HG02943 (cell line): ENCODE measurements around the gene ALMS1.
"Not testable (repeated sequence)": the region's sequence is repeated elsewhere in the genome, so short reads cannot be mapped to it uniquely, and the experiment has no call there.

Experiments used
- ATAC-seq: cut with Tn5 transposase; IDR thresholded peaks from one replicate; pipeline ENCODE4 v1.9.1; 2021; ENCODE audit warnings: mild to moderate bottlenecking, low read depth, moderate library complexity; ENCODE audit not compliant: unreplicated experiment

The ALMS1 gene

DNA sequence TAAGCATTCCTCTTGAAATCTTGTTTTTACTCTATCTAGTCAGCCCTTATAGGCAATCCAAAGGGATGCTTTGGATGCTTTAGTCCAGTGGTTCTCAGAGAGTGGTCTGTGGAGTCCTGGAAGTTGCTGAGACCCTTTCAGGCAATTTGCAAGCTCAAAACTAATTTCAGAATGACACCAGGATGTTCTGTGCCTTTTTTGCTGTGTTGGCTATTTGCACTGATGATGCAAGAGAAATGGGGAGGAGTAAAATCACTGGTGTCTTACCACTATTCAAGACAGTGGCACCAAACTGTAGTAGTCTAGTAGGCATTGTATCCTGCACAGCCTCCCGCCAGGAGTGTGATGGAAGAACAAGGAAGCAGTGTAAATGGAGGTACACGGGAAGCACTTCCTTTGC, 219.0 kb downstream of the ALMS1 start:
- ATAC-seq = not testable (repeated sequence)

DNA sequence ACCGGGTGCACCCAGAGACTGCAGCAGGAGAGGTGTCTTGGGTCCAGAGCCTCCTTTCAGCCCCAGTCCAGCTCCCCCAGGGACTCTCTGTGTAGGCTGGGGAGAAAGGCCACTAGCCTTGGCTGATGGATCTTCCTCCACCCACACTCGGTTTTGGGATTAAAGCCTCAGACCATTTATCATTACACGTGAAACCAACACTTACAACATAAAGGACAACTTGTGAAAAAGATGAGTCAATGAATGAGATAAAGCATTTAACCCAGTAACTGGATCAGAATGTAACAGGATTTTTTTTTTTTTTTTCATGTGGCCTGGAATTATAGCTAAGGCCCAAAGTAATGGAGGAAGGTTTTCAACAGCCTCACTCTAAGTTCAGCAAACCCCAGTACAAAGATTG, 224.5 kb downstream of the ALMS1 start:
- ATAC-seq = no peak

DNA sequence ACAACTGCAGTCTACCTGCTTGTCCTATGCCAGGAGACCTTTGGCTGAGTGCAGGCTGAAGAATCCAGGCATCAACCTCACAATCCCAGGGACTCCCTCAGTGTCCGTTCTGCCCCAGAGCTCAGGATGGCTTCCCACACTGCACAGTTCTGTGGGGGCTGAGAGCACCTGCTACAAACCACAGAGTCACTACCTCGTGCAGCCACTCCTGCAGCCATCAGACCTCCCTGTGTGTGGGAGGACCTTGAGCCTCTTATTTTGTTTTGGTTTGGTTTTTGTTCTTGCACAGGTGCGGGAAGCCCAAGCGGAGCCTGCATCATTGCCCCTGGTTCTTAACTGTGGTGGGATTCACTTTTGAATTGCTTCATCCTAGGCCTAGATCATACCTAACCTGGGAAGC, 225.6 kb downstream of the ALMS1 start:
- no peak for ATAC-seq

DNA sequence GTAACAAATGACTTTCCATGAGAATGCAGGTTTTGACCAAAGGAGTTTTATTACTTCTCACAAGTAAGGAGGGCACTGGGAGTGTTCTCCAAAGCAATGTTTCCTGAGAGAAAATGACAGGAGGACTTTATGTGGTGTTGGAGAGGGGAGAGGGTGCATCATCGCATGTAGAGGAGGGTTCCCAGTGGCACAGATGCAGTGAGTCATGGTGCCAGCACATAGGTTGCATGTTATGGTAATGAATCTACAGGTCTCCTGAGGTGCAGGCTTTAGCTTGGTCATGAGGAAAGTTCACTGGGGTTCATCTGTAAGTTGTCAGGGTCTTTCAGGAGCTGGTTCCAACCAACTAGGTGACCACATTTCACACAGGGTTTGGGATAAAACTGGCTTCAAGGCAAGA, 226.2 kb downstream of the ALMS1 start:
- no peak for ATAC-seq

DNA sequence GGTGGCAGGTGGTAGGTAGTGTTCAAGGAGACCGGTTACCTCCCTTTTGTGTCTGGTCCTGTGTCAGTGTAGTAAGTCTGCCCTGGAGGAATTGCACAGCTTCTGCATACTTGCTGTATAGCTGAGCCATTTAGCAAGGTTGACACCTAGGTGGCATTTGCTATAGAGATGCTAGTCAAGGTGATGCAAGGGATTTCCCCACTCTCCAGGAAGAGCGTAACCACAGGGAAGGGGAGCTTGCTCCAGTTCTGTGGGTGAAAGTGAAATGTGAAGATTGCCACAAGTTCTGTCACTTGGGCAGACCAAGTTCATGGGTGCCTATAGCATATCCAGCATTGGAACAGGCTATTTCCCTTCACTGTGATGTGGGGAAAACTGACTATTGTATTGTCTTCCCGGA, 228.5 kb downstream of the ALMS1 start:
- no peak for ATAC-seq

DNA sequence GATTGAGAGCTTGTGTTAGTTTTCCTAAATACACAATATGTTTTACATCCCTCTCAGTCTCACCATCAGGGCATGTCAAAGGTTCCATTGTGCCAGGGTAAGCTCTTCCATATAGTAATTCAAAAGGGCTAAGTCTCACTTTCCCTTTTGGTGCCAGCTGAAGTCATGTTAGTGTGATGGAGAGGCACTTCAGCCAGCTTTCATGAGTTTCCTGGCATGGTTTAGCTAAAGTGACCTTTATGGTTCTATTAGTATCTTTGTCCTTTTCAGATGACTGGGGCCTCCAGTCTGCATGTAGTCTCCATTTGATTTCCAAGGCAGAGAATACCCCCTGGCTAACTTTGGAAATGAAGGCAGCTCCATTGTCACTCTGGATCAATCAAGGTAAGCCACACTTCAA, 229.4 kb downstream of the ALMS1 start:
- ATAC-seq = no peak

DNA sequence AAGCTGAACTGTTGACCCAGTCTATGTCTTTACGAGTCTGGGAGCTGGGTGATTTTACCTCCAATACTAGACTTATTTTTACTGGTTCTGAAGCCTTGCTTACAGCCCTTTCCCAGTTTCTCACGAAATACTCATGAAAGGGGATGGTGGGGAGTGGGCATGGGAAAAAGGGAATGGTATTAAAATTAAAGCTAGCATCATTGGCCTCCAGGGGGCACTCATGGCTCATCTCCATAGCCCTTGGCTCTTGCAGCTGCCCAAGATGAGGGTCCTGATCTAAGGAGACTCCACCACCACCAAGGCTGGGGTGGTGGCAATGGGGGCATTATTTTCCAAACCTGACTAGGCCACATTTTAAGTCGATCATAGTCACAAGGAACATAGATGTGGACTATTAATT, 234.3 kb downstream of the ALMS1 start:
- ATAC-seq = not testable (repeated sequence)

DNA sequence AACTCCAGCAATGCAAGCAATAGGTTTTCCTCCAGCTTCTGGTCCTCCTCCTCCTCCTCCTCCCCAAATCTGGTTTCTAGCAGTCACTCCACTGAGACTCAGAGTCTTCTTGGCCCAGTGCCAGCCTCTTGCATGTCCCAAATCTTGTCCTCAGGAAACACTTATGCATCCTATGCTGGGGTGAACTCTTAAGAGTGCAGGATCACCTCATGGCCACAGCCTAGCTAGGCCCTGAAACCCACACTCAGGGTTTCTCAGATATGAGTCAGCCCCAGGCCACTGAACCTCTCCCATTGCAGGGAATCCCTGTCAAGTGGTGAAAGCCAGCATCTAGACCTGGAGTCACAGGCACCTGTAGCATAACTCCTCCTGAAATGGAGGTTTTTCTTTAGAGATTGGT, 238.4 kb downstream of the ALMS1 start:
- not testable (repeated sequence) for ATAC-seq

DNA sequence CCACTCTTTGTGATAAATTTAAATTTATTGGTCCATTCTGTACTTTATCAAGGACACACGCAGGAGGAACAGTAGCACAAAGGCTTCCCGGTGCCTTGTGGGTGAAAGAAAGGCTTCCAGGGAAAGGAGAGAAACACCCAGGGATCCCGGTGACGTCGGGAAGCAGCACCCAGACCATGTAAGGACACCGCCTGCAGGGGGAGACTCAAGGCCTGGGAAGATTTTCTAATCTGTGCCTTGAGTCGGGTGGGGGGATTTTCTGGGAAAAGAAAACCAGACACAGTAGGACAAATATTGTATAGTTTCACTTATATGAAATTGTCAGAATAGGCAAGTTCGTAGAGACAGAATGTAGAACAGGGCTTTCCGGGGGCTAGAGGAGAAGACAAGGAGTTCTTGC, 239.0 kb downstream of the ALMS1 start:
- ATAC-seq = not testable (repeated sequence)

DNA sequence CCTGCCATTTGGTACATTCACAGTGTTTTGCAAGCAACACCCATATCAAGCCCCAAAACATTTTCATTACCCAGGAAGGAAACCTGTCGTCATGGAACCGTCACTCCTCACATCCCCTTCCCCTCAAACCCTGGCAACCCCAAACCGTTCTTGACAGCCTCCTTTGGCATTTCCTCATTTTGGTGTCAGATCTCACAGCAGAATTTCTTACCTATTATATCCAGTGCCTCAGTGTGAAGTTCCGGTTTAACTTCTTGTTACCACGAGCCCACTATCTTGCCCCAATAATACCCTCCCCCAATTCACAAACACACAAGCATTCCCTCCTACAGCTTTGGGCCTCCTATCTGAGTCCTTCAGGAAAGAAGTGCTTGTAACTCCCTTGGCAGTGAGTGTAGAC, 240.6 kb downstream of the ALMS1 start:
- ATAC-seq = not testable (repeated sequence)

DNA sequence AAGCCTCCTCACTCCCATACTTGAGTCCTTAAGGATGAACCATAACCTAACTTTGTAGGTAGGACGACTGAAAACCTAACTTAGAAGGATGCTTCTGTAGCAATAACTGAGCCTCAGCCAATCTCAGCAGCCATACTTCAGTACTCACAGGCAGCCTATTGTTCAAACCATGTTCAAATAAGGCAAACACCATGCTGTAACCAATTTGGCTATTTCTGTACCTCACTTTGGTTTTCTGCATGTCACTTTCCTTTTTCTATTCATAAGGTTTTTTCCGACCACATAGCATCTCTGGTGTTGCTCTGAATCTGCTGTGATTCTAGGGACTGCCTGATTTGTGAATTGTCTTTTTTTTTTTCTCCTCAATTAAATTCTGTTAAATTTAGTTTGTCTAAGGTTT, 242.9 kb downstream of the ALMS1 start:
- not testable (repeated sequence) for ATAC-seq

DNA sequence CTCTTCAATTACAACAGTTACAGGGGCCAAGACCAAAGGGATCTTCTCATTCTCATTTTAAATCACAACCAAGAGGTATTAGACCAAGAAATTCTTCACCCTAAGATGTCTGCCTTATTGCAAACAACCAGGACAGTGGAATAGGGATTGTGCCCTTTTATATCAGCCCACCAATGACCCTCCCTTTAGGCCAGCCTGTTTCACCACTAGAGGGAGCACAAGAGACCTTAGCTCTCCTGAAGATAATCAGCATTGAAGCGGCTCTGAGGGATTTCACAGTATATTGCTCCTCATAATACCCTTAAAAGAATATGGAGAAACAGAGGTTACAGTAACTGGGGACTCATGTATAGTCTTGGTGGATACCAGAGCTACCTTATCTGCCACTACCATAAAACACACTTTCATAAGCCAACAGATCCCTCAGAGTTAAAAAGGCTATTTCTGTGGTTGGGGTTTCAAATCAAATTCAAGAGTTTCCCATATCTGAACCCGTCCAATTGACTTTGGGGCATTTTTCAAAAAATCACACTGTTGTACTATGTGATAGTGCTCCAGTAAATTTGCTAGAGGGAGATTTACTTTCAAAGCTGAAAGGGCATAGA, 245.1 kb downstream of the ALMS1 start:
- not testable (repeated sequence) for ATAC-seq

DNA sequence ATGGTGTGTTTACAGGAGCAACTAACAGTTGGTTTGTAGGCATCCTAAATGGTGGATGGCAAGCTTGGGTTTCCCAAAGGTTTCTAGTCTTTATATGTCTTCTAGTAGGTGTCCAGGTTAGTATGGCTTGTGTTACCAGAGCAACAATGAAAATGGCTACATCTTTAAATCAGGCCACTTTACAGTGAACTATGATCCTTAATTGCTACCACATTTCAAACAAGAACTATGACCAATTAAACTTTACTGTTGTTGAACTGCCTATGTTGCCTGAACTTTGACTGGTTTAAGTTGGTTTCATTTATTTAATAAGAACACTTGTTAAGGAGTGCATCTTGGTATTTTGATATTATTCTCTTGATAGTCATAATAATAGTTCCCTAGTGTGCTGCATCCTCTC, 251.3 kb downstream of the ALMS1 start:
- ATAC-seq = not testable (repeated sequence)

DNA sequence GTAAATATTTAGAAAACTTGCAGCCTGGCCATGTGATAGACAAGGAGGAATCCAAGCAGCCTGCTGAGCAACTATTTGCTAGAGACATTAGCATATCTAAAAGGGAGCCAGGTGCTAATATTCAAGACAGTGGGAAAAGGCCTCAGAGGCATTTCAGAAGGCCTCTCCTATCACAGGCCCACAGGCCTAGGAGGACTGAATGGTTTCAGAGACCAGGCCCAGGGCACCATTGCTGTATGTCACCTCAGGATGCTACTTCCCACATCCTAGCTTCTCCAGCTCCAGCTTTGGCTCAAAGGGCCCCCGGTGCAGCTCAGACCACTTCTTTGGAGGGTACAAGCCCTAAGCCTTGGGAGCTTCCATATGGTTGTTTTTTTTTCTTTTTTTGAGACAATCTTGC, 252.8 kb downstream of the ALMS1 start:
- no peak for ATAC-seq

DNA sequence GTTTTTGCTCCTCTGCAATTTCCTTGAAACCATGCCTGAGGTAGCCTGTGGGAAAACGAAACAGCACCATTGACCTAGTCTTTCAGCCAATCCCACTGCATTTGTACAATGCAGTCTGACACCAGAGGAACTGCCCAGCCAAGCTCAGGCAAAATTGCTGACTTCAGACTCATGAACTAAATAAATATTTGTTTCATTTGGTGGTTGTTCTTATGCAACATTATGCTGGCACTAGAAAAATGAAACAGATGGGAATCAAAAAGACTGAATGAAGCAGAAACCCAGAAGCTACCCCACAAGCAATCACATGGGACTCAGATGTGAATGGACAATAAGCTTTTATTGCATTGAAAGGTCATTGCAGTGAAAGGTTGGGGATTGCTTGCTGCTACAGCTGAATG, 254.9 kb downstream of the ALMS1 start:
- no peak for ATAC-seq

DNA sequence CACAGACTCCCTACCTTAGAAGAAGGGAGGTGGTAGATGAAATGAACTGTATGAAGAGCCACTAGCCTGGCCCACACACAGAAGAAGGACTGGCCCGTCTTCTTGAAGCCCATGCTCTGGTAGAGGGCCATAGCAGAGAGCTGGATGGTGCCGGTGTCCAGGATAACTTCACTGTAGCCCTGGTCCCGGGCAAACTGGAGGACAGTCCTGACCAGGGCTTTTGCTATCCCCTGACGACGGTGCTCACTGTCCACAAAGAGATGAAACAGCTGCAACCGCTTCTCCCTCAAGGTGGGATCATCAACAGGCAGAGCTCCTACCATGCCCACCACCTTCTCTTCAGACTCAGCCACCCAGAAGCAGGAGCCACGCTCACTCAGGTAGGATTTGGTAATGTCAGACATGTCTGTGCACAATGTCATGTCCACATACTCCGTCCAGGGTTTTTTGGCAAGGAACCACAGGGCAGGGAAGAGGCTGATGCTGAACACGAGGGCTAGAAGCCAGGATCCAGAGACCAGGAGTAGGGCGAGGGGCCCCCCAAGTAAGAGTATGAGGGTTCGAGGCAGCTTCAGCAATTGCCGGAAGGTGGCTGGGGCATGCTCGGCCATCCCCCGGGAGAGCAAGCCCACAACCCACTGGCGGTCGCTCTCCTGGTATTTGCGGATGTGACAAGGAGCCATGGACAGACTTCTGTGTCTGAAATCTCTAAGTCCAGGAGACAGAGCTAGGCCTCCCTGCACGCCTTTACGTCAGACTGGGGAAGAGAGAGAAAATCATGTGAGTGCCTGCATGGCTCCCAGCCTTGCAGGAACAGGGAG, 255.5 kb downstream of the ALMS1 start:
- ATAC-seq = no peak

DNA sequence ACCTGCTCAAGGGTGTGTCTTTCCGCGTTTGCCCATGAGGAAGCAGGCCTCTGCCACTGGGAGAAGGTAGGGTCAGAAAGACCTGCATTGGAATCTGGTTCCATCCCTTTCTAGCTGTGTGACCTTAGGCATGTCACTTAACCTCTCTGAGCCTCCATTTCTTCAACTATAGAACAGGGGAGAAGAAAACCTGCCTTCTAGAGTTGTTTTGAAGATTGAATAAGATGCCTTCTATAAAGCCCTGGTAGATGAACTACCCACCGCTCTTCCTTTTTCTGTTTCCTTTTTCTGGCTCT, 256.1 kb downstream of the ALMS1 start:
- ATAC-seq = no peak

DNA sequence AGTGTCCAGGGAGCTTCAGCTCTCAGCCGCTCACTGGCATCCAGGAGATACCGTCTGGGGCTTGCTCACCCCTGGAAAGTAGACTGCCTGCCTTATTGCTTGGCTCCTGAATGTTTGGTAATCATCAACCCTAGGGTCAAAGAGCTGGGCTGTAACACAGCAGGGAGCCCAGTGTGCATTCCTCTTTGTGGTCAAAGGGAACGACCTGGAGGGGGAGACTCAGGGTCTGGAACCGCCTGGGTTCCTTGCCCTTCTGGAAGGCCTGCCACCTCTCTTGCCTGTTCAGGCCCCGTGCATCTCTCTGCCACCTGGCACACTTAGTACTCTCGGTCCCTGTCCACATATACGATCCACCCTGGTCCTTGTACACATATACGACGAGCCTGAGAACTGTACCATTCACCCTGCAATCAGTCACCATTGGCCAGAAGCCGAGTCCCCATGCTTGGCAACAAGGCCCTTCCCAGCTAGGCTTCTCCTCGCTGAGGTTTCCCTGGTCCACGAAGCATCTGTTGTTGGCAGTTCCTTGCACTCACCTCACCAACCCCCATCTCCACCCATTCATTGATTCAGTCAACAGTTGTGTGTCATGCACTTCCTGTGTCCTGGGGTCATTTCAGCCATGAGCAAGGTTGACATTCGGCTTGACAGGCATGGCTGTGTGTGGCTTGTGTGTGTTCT, 256.8 kb downstream of the ALMS1 start, which contains the start of gene NAT8:
Gene NAT8 (minus strand): TSS at position 85 of the 681 bp plus-strand sequence. CDS start 794 bp downstream, outside the sequence.
- ATAC-seq = no peak

DNA sequence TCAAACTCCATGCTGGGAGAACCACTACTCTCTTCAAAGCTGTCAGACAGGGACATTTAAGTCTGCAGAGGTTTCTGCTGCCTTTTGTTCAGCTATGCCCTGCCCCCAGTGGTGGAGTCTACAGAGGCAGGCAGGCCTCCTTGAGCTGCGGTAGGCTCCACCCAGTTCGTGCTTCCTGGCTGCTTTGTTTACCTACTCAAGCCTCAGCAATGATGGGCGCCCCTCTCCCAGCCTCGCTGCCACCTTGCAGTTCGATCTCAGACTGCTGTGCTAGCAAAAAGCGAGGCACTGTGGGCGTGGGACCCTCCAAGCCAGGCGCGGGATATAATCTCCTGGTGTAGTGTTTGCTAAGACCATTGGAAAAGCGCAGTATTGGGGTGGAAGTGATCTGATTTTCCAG, 262.1 kb downstream of the ALMS1 start:
- not testable (repeated sequence) for ATAC-seq

DNA sequence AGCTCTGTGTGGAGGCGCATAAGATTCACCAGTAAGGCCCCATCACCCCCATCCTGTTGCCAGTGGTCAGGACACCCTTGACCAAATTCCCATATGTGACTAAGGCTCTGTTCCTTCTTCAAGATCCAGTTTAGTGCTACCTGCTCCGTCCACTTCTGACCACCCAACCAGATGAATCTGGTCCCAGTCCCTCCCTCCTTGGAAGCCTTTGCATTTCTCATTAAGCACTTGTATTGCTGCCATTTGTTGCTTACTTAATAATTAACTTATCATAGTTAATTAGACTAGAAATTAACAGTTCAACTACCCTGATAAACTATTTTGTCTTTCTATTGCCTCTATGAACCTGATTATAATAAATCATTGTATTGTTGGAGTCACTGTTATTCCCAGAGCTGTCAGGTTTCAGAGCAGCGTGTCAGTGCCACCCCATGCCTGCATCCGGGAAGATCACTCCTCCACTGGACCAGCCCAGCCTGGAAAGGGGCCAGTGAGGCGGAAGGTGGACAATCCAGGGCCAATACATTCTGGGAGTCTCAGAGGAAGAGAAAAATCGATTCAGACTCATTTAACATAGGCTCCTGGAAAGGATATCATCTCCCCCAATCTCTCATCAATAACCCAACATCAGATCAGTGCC, 266.1 kb downstream of the ALMS1 start:
- ATAC-seq = no peak

DNA sequence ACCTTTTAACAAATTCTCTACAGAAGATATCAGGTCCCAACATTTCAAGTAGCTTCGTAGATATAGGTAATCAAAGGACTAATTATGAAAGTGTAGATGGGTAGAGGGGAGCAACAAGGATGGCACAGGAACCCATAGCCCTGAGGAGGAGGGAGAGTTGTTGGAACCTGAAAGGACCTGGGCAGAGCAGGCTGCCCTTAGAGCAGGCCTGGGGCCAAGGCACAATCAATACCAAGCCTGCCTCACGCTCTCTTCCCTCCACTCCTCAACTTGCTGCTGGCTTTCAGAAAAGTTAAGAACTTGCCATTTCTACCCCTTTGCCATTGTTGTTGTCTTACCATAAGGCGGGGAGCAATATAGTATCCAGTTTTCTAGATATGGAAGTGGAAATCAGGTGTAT, 266.7 kb downstream of the ALMS1 start:
- no peak for ATAC-seq
